A549 treated with AZD9567 at 1 μM for 4 hours (cell line): Measurements from ENCODE around the gene DNAH3. TPM values are rescaled to one million over a fixed set of nuclear protein-coding genes. Genes with fewer than 3 reads are reported as not detected.

ENCODE experiments used
- total RNA-seq: library from RNA; stranded (reverse); fragments of 200-300 nt; extraction: Qiagen RNA extraction; gene quantifications from 5 replicates; pipeline ENCODE4 v1.2.3, GENCODE V29; 2022; ENCODE audit not compliant: insufficient read depth

DNAH3 gene, protein sequence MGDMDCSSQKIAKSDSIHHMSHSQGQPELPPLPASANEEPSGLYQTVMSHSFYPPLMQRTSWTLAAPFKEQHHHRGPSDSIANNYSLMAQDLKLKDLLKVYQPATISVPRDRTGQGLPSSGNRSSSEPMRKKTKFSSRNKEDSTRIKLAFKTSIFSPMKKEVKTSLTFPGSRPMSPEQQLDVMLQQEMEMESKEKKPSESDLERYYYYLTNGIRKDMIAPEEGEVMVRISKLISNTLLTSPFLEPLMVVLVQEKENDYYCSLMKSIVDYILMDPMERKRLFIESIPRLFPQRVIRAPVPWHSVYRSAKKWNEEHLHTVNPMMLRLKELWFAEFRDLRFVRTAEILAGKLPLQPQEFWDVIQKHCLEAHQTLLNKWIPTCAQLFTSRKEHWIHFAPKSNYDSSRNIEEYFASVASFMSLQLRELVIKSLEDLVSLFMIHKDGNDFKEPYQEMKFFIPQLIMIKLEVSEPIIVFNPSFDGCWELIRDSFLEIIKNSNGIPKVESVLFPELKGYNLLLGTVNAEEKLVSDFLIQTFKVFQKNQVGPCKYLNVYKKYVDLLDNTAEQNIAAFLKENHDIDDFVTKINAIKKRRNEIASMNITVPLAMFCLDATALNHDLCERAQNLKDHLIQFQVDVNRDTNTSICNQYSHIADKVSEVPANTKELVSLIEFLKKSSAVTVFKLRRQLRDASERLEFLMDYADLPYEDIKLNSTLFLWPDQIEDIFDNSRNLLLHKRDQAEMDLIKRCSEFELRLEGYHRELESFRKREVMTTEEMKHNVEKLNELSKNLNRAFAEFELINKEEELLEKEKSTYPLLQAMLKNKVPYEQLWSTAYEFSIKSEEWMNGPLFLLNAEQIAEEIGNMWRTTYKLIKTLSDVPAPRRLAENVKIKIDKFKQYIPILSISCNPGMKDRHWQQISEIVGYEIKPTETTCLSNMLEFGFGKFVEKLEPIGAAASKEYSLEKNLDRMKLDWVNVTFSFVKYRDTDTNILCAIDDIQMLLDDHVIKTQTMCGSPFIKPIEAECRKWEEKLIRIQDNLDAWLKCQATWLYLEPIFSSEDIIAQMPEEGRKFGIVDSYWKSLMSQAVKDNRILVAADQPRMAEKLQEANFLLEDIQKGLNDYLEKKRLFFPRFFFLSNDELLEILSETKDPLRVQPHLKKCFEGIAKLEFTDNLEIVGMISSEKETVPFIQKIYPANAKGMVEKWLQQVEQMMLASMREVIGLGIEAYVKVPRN (N-terminal part only)
- total RNA-seq, result 0.14 to 0.20 TPM (median 0.19 TPM) in 4 of 5 replicates, not detected in the other

DNA sequence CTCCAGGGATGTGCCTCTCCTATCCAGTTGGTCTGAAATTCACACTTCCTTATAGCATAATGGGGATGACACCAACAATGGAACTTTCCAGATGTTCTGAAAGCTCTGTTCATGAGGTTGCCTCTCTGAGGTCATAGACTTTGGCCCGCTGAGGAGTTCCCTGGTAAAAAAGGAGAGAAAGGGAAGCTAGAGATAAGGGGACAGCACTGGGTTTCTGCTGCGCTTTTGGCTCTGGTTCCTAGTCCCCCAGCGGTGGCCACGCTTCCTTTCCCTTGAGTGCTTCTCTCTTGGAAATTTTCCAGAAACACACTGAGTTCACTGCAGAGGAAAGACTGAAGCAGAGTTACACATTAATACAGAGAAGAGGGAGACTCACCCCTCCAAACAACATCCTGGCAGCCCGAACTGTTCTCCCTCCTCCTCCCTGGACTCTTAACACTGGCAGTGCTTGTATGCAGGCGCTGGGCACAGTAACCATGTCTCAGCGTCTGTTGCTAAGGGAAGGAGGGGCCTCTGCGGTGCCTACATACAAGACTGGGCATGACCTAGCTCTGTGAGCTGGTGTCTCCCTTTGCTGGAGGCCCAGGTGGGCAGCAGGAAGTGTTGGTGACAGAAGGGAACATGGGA, at the start of gene DNAH3:
Gene DNAH3, minus strand, starts transcription at position 472 of the 627 bp plus-strand sequence. CDS start 527 bp downstream, outside the sequence.

GRCh38 chr16:21158208-21159110, 7.8 kb upstream of the DNAH3 start, which contains the start of gene LDAF1:
TSS of gene LDAF1 (plus strand) at chr16:21158674. CDS start at chr16:21161183, 2,509 bp downstream.

GRCh38 chr16:20900299-20901067, 250.2 kb downstream of the DNAH3 start, which contains the start of the genes DCUN1D3 and LYRM1:
TSS of gene DCUN1D3 (minus strand) at chr16:20900358. CDS start at chr16:20862538, 37,820 bp downstream.
TSS of gene LYRM1 (plus strand) at chr16:20900771. CDS start at chr16:20915556, 14,785 bp downstream.

Other genes with a start within 250 kb of the DNAH3 start
- 16.7 to 24.1 TPM (median 18.2 TPM) in 5 replicates for gene LDAF1, start 7.8 kb upstream of the DNAH3 start, total RNA-seq
- gene ZP2, start 60.7 kb upstream of the DNAH3 start, total RNA-seq, result 0.05 TPM in 1 of 5 replicates, not detected in the others
- 0.02 to 0.05 TPM (median 0.03 TPM) in 3 of 5 replicates, not detected in the others for gene ANKS4B, start 82.9 kb upstream of the DNAH3 start, total RNA-seq
- gene CRYM, start 127.4 kb upstream of the DNAH3 start, total RNA-seq, result 1.6 to 2.1 TPM (median 1.7 TPM) in 4 of 5 replicates, not detected in the other